Measurements from ENCODE around the gene XKR8.
A peak's percentile ranks its signal among the peaks of the same experiment; 100 is the strongest.

XKR8 gene

GRCh38 chr1:27940297-27940696 is 19.5 kb upstream of the XKR8 start:
- no peak for DNase-seq (ENCODE audit: low read depth)
- peak; percentile 43 for TF ChIP-seq CTCF (IDR thresholded peaks at IDR 0.05; ENCODE audit: control insufficient read depth, insufficient read depth, low read depth, low read length, missing control alignments)
- no peak overlapping the region for H3K4me3 ChIP-seq (ENCODE audit: control insufficient read depth, low read depth, low read length)

- no peak for TF ChIP-seq CTCF (IDR thresholded peaks at IDR 0.05; ENCODE audit: control insufficient read depth, insufficient read depth, low read depth, low read length, missing control alignments)
- no peak for DNase-seq (ENCODE audit: low read depth)
- no peak overlapping the region for H3K4me3 ChIP-seq (ENCODE audit: control insufficient read depth, low read depth, low read length)
These were observed 18.8 kb upstream of the XKR8 start for GRCh38 chr1:27940870-27941560.

- TF ChIP-seq CTCF (IDR thresholded peaks at IDR 0.05; ENCODE audit: control insufficient read depth, insufficient read depth, low read depth, low read length, missing control alignments): no peak
- DNase-seq (ENCODE audit: low read depth): no peak
- H3K4me3 ChIP-seq (ENCODE audit: control insufficient read depth, low read depth, low read length): no peak overlapping the region
These were observed 17.9 kb upstream of the XKR8 start for GRCh38 chr1:27941671-27942540.

GRCh38 chr1:27945020-27945419 is 14.8 kb upstream of the XKR8 start:
- no peak for TF ChIP-seq CTCF (IDR thresholded peaks at IDR 0.05; ENCODE audit: control insufficient read depth, insufficient read depth, low read depth, low read length, missing control alignments)
- no peak for DNase-seq (ENCODE audit: low read depth)

GRCh38 chr1:27949027-27949426 is 10.7 kb upstream of the XKR8 start:
- H3K4me3 ChIP-seq (ENCODE audit: control insufficient read depth, low read depth, low read length): no peak overlapping the region
- TF ChIP-seq CTCF (IDR thresholded peaks at IDR 0.05; ENCODE audit: control insufficient read depth, insufficient read depth, low read depth, low read length, missing control alignments): no peak

More at GRCh38 chr1:27945020-27945419, 14.8 kb upstream of the XKR8 start:
- H3K4me3 ChIP-seq (ENCODE audit: control insufficient read depth, low read depth, low read length): no peak overlapping the region

GRCh38 chr1:27951396-27951795 is 8.4 kb upstream of the XKR8 start:
- DNase-seq (ENCODE audit: low read depth): no peak
- no peak overlapping the region for H3K4me3 ChIP-seq (ENCODE audit: control insufficient read depth, low read depth, low read length)
- TF ChIP-seq CTCF (IDR thresholded peaks at IDR 0.05; ENCODE audit: control insufficient read depth, insufficient read depth, low read depth, low read length, missing control alignments): no peak

More at GRCh38 chr1:27949027-27949426, 10.7 kb upstream of the XKR8 start:
- DNase-seq (ENCODE audit: low read depth): no peak

All from AG09309 (cell line).